Endothelial cell of umbilical vein (primary cell): ENCODE data around the gene FAM184B.

Experiments used
- EZH2 ChIP-seq: IDR thresholded peaks from 2 replicates; pipeline ENCODE4 v1.6.1; 2012; ENCODE audit warnings: borderline replicate concordance, low read depth, mild to moderate bottlenecking, moderate library complexity, low read length, inconsistent platforms; ENCODE audit not compliant: severe bottlenecking
- GATA2 ChIP-seq: IDR thresholded peaks from 2 replicates; pipeline ENCODE4 v1.7.0; 2011; ENCODE audit warnings: low read depth, mild to moderate bottlenecking, moderate library complexity, mixed read lengths, low read length; ENCODE audit not compliant: insufficient read length, insufficient read depth
- POLR2A ChIP-seq: IDR thresholded peaks from 2 replicates; pipeline ENCODE4 v1.6.1; 2012; ENCODE audit warnings: low read depth, mild to moderate bottlenecking, control low read depth, low read length
- POLR2AphosphoS5 ChIP-seq: IDR thresholded peaks from 2 replicates; pipeline ENCODE4 v1.6.1; 2012; ENCODE audit warnings: low read depth, mild to moderate bottlenecking, control low read depth, low read length, moderate library complexity; ENCODE audit not compliant: insufficient read depth
- TF ChIP-seq, protein P1 (sequence below), 2 donors: IDR thresholded peaks; 1 replicate in 1 of 2; 2 replicates in 1 of 2; pipeline ENCODE4 v1.5.1; 2011; ENCODE audit warnings: low read length in 2 of 2, mild to moderate bottlenecking in 2 of 2, moderate library complexity in 2 of 2, control low read depth in 1 of 2, inconsistent platforms in 1 of 2, low read depth in 1 of 2; ENCODE audit not compliant: insufficient read depth in 1 of 2; ENCODE audit errors: extremely low read depth in 1 of 2

- TF ChIP-seq, protein P1, sequence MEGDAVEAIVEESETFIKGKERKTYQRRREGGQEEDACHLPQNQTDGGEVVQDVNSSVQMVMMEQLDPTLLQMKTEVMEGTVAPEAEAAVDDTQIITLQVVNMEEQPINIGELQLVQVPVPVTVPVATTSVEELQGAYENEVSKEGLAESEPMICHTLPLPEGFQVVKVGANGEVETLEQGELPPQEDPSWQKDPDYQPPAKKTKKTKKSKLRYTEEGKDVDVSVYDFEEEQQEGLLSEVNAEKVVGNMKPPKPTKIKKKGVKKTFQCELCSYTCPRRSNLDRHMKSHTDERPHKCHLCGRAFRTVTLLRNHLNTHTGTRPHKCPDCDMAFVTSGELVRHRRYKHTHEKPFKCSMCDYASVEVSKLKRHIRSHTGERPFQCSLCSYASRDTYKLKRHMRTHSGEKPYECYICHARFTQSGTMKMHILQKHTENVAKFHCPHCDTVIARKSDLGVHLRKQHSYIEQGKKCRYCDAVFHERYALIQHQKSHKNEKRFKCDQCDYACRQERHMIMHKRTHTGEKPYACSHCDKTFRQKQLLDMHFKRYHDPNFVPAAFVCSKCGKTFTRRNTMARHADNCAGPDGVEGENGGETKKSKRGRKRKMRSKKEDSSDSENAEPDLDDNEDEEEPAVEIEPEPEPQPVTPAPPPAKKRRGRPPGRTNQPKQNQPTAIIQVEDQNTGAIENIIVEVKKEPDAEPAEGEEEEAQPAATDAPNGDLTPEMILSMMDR (IDR thresholded peaks at IDR 0.05; ENCODE audit: extremely low read depth in 1 of 2, insufficient read depth in 1 of 2, low read depth in 1 of 2, low read length in 2 of 2) = no peak
- no peak for TF ChIP-seq POLR2A
- TF ChIP-seq EZH2 = no peak
- TF ChIP-seq POLR2AphosphoS5 = no peak
- no peak for TF ChIP-seq GATA2
These were observed 115.6 kb downstream of the FAM184B start for GRCh38 chr4:17665852-17666251.
